SK-N-SH (cell line): ENCODE data around the gene TOPBP1.

ENCODE experiments used
- CTCF ChIP-seq: fragments of 200-600 bp; sonication (generic); IDR thresholded peaks from 2 replicates; pipeline ENCODE4 v1.6.1; 2017; ENCODE audit warnings: antibody characterized with exemption, mild to moderate bottlenecking, moderate library complexity
- EP300 ChIP-seq, 2 experiments: IDR thresholded peaks; 2 replicates each; pipeline versions ENCODE4 v1.4.0 to v1.6.1; 2012; ENCODE audit warnings: borderline replicate concordance in 1 of 2, low read depth in 1 of 2, low read length in 1 of 2
- MAX ChIP-seq: IDR thresholded peaks from 2 replicates; pipeline ENCODE4 v1.4.0; 2012; ENCODE audit warnings: low read depth
- REST ChIP-seq: IDR thresholded peaks from 2 replicates; pipeline ENCODE4 v1.6.1; 2012; ENCODE audit warnings: mild to moderate bottlenecking, low read depth, low read length, moderate library complexity
- SIN3A ChIP-seq: IDR thresholded peaks from 2 replicates; pipeline ENCODE4 v1.6.1; 2012; ENCODE audit warnings: low read depth, mild to moderate bottlenecking, low read length, moderate library complexity, borderline replicate concordance
- SMC3 ChIP-seq: IDR thresholded peaks from 2 replicates; pipeline ENCODE4 v1.6.1; 2012; ENCODE audit warnings: low read depth, low read length, improper control_type of control experiment
- TAF1 ChIP-seq: IDR thresholded peaks from 2 replicates; pipeline ENCODE4 v1.6.1; 2012; ENCODE audit warnings: low read depth, mild to moderate bottlenecking, low read length, moderate library complexity, borderline replicate concordance

- no peak for TF ChIP-seq CTCF
- TF ChIP-seq SMC3: no peak
- TF ChIP-seq SIN3A: no peak
- TF ChIP-seq REST: no peak
- TF ChIP-seq MAX: no peak
- no peak for TF ChIP-seq EP300 (IDR thresholded peaks at IDR 0.05; ENCODE audit: borderline replicate concordance in 1 of 2, low read depth in 1 of 2, low read length in 1 of 2)
- no peak for TF ChIP-seq TAF1
Measured at GRCh38 chr3:133700351-133700750, 38.6 kb upstream of the TOPBP1 start.
